HG03159 (cell line): ENCODE measurements around the gene PRKCB.
"Not testable (repeated sequence)": the region's sequence is repeated elsewhere in the genome, so short reads cannot be mapped to it uniquely, and the experiment has no call there.

ENCODE experiments used
- ATAC-seq: cut with Tn5 transposase; IDR thresholded peaks from one replicate; pipeline ENCODE4 v1.9.1; 2021; ENCODE audit warnings: mild to moderate bottlenecking, moderate library complexity; ENCODE audit not compliant: unreplicated experiment

PRKCB gene

DNA sequence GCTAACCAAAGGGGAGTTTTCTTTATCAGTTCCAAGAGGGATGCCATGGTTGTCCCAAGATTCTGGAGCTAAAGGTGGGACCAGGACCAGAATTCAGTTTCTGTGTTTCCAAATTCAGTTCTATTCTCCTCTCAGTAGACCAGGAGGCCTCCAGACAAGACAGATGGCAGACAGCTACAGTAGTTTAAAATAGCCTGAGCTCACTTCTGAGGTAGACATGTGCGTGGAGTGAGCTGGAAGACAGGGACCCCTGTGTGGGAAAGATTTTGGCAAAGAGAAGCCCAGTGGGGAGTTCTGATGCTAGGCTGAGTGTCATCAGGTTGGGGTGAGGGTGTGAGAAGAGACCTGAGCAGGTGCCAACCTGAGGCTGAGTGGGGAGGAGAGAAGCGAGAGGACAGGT, 95.4 kb downstream of the PRKCB start:
- no peak for ATAC-seq

DNA sequence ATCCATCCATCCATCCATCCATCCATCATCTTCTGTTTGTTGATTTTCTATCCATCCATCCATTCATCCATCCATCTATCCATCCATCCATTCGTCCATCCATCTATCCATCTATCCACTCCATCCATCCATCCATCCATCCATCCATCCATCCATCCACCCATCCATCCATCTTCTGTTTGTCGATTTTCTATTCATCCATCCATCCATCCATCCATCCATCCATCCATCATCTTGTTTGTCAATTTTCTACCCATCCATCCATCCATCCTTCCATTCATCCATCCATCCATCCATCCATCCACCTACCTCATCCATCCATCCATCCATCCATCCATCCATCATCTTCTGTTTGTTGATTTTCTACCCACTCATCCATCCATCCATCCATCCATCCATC, 97.9 kb downstream of the PRKCB start:
- ATAC-seq: not testable (repeated sequence)

DNA sequence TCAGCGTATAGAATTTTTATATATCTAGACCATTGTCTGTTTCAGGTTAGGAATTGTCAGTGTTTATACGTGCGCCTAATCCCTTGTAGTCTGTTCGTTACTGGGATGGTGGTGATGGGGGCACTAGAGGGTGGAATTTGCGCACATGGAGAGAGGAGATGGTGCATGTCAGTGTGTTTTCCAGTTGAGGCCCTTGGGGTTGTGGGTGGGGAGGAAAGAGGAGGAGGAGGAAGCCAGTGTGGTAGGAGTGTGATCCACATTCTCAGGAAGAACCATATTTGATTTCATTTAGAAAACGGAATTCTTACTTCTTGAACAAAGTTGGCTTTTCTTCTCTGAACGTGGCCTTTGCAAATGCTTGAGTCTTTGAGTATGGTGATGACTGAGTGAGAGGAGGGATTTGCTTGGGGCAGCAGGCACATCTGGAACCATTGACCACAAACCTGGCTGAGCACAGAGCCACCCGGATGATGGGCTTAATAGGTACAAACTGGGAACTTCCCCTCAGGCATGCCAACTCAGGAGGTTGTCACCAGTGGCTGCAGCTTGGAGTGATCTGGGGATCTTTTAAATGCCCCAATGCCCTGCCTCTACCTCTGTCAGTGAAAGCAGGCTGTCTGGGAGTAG, 98.9 kb downstream of the PRKCB start:
- ATAC-seq: no peak

DNA sequence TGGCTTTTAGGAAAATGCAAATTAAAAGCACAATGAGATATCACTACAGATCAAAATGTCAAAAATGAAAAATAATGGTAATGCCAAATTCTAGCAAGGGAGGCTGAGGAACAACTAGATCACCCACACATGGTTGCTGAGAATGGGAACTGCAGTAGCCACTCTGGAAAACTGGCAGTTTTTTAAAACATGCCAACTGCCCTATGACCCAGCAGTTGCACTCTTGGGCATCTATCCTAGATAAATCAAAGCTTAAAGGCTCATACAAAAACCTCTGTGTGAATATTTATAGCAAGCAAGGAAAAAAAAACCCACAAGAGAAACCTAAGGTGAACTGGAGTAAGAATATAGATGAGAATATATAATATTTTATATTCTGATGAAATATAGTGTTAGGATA, 104.3 kb downstream of the PRKCB start:
- no peak for ATAC-seq

DNA sequence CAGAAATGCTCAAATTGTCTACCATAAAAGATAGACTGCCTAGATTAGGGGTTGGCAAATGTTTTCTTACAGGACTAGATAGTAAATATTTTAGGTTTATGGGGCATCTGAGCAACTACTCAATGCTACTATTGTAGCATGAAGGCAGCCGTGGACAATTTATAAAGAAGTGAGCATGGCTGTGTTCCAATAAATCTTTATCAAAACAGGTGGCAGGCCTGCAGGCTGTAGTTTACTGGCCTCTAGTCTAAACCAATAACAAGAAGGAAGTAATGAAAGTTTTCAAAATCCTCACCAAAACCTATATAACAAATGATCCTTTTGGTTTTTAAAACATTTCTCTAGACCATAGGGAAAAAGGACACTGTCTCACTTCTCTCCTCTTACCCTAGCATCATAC, 105.2 kb downstream of the PRKCB start:
- ATAC-seq: no peak

DNA sequence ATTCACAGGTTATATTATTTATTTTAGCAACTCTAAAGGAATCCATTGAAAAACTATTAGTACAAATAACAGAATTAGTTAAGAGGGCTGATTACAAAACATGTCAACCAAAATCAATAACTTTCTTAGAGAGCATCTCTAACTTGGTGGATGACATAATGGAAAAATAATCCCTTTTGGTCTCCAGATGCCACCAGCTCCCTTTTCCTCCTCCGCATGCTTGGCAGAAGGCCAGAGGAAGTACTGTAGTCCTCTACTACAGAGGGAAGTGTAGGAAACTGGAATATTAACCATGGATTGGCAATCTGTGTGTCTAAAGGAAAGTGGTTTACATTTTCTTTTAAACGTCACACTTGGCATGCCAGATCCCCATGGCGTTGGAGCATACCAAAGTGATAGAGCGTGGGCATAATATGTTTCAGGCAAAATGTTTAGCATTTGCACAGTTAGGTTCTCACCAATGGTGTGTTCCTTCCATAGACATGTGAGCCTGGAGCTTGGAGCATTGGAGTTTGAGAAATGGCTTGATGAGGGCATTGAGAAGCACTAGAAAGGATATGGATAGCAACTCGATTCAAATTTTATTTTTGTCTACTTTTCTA, 106.3 kb downstream of the PRKCB start:
- no peak for ATAC-seq

DNA sequence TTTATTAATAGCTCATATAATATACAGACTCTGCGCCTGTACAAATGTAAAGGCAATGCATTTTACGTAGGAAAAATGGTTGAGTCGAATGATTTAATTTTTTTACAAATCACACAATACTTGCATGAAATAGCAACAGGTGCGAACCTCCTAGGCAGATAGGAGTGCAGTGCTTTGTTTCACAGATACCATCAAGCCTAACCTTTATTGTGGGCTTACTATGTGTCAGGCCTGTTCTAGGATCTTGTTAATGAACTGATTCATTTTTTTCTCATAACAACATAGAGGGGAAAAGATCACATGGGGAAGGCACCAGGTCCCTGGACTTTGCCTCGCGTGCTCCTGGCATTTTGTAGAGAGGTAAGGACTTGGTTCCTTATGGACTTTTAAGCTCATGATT, 107.8 kb downstream of the PRKCB start:
- ATAC-seq: no peak

DNA sequence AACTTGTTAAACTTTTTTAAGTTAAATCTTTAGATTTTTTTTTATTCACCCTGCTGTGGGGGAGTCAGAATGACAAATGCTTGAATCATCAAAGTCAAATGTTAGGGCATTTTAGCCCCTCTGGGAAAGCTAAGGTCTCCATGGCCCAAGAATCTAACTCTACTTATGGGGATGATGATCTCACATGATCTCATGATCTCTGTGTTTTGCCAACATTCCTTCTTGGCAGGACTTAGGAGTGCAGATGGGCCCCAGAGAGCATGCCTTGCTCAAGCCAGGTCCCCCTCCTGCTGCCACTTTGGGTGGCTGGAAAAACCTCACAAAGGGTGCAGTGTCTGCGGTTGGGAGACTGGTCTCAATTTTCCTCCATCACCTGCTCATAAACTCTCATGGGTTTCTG, 108.6 kb downstream of the PRKCB start:
- ATAC-seq: no peak

DNA sequence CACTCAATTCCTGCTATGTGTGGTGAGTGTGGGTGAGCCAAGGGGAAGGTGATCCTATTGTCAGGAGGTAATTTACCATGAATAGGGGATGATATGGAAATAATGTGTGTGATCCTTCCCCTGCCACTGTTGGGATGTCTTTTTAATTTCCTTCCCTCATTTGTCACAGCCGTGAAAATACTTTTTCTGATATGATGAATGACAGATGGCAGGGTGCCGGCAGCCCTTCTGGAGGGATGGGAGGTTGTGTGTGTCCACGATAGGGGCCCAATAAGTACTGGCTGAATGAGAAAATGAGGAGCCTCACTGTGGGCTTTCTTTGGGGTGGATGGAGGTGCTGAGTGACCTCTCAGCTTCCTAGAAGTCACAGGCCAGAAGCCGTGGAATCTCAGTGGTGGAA, 109.5 kb downstream of the PRKCB start:
- ATAC-seq: no peak

DNA sequence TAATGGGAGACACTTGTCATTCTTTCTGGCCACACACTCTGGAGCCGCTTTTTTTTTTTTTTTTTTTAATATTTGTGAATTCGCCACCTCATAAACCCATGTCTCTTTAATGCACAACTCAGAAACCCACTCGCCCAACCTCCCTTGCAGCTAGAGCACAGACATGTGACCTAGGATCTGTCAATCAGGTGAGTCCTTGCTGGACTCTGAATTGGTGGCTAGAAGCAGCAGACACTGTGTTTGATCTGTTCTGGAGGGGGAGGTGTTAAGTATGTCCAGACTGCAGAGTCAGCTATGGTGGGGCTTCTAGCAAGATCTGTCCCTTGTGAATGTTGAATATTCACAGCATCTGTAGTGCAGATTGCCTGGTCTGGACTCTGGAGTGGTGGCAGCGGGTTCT, 112.1 kb downstream of the PRKCB start:
- ATAC-seq: no peak

DNA sequence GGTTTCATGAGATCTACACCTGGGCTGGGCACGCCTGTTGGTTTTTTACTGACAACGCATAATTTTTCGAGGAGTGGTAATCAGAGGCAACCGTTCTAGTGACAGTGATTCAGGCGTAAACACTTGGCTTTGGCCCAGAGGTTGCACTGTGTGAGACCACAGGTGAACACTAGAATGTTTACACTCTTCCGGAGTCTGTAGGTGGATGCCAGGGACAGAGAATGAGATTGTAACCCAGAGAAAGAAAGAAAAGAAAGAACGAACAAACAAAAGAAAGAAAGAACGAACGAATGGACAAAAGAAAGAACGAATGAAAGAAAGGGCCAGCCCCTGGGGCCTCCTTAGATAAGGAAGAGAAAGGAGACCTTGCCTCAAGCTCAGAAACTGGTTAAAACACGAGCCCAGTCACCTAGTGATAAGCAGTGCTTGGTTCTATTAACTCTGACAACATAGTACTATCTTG, 113.2 kb downstream of the PRKCB start:
- ATAC-seq: no peak

DNA sequence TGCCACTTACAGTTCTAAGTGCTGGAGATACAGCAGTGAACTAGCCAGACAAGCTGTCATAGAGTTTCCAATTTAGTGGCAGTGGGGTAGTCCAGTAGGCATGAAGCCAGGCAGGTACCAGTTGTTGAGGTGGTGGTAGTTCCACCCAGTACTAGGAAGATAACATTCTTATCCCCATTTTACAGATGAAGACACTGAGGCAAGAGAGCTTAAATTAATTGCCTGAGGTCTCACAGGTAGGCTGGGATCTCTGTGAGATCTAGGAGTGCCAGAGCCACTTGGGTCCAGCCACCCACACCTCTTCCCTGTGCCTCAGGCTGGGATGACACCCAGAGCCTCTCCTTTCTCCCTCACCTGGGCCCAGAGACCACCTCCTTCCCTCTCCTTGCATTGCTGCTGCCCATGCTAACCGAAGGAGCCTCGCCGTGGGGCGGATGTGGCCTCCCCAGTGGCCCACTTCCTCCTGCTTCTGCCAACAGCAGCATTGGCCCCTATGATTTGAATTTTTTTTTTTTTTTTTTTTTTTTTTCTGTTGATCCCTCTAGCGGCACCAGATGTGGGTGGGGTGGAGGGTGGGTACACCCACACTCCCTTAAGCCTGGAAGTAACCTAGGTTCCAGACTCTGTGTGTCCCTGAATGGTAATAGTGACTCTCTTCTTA, 114.0 kb downstream of the PRKCB start:
- no peak for ATAC-seq

DNA sequence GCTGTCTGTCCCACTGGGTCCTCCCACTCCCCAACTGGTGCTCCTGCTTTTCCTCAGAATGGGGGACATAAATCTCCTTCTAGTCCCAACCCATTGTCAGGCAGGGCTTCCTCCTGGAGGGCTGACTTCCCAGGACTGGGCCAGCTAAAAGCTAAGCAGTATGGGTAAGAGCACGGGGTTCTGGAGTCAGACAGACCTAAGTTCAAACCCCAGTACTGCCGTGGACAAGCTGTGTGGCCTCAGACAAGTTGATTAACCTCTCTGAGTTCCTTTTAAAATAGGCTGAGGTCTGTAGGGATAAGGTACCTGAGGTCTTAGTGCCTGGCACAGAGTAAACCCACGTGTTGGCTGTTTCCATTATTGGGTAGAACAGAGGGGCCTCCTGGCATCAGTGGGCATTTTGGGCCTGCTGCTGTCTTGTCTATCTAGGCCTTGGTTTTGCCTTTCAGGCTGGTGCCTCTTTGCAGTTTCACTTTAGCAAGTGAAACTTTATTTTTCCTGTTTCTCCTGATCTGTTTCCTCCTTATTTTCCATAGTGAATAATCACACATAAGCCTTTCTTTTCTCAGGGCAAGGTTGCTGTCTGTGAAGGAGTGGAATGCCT, 114.6 kb downstream of the PRKCB start:
- ATAC-seq: no peak

DNA sequence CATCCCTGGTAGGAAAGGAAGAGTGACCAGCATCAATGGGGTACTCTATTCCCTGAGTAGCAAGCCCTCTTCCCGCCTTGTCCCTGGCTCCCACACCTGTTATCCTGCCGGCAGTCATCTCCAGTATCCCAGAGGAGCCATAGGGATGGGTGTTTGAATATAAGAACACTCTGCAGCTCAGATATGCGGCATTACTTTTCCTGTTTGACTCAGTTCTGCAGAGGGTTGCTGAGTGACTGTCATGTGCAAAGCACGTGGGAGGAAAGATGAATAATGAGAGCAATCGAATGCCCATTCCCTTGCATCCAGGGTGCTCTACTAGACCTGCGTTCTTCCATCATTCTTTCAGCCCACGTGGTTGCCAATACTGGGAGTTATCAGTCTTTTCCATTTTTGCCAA, 115.1 kb downstream of the PRKCB start:
- no peak for ATAC-seq

DNA sequence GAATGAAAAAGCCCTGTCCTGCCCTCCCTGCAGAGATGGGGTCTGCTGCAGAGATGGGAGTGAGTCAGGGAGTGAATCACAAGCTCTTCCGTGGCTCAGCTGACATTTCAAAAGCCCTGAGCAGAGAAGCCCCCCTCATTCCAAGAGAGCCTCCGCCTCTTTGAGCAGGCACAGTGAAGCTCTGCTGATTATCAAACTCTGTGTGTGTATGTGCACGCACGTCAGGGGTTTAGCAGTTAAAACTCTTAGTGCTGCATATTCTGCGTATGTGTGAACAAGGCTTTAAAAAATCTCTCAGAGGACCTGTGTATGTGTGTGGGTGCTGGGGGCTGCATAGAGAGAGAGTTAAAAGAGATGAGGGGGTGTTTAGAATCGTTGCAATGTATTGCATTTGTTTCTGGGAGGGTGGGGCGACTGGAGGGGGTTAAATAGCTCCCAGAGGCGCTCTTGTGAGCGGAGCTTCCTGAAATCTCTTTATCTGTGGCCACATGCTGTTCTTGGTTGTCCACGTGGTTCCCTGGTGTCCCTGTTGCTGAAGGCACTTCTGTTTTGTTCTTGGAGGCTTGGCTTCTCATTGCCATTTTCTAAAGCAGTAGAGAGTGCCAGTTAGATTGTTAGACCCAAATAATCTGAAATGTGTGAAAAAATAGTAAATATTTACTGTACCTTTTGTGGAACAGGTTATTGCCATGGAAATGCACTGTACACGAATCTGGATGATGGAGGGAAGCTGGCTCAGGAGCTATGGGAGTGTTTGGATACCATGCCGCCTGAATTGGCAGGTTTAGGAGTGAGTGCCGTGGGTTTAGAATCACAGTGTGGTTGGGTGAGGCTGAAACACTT, 116.6 kb downstream of the PRKCB start:
- no peak for ATAC-seq

DNA sequence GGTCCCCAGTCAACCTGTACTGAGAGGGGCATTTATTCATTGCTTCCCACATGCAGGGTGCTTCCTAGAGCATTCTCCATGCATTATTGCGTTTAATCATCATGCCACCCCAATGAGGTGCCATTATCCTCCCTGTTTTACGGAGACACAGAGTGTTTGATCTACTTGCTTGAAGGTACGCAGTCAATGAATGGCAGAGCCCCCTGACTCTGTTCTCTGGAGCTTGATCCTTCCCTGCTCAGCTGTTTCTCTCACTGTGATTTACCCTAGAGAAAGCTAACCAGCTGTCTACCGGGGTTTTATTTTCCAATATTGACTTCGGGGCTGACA, 117.2 kb downstream of the PRKCB start:
- no peak for ATAC-seq

DNA sequence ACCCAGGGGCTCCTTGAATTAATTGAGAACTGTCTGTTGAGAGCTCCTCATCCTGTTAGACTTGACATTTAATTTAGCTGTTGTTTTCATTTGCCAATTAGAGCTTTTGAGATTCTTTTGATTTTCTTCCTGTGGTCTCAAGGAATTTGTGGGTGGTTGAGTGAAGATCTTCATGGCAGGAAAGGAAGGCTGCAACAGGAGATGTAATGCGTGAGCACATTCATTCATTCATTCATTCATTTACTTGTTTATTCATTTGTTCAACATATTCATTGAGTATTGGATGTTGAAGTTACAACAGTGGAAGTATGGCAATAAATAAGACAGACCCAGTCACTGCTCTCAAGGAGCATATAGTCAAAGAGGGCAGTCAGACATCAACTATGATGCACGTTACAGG, 117.7 kb downstream of the PRKCB start:
- no peak for ATAC-seq

DNA sequence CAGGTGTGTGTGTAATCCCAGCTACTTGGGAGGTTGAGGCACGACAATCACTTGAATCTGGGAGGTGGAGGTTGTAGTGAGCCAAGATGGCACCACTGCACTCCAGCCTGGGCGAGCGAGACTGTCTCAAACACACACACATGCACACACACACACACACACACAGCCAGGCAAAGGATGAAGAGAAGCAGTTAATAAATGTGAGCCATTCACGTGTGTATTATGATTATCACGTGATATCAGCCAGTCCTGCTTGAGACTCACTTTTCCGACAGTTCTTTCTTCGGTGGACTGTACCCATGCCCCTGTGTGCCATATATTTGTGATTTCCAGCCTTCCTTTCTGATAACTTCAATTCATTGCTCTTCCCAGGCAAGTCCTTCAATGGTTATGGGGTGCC, 119.3 kb downstream of the PRKCB start:
- ATAC-seq: no peak

DNA sequence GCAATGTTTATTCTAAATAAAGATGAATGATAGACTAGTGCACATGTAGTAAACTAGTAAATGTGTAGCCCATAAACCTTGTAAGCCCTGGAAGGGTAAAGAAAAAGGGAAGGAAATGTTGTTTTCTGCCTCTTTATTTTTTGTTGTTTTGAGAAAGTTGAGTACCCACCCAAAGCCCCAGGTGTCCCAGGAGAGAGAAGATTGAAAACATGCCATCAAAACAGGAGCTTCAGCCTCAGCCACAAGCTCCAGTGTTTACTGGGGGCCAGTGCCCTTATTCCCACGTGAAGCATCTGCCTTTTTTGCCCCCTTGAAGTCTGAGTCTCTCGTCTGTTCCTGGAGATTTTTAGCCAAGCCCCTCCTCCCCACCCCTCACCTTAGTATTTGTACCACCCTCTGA, 121.5 kb downstream of the PRKCB start:
- no peak for ATAC-seq

DNA sequence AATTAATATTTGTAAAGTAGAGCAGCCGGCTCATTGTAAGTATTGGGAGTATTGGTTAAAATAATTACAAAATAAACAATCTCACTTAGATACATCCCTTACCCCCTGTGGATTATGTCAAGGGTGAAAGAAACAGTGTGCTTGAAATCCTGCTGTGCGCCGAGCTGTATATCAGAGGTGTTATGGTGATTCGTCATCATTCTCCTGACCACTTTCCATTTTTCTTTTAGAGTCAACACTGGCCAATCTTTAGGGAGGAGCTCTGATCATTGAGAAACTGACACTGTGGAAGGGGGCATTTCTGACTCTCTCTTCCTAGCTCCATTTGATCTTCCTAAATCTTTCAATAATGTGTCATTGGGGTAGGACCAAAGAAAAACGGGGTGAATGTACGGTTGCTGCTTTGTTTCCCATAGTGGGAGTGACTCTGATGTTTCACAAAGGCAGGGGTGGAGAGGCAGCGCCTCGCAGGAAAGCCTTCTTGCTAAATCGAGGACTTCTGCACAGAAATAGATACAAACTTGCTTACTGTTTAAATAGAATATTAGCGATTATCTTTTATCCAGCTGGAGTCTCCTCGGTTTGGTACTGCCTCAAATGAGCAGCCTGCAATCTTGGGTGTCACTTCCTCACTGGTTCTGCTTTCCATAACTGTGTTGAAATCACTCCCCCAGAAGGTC, 123.4 kb downstream of the PRKCB start:
- peak; percentile 65 for ATAC-seq

DNA sequence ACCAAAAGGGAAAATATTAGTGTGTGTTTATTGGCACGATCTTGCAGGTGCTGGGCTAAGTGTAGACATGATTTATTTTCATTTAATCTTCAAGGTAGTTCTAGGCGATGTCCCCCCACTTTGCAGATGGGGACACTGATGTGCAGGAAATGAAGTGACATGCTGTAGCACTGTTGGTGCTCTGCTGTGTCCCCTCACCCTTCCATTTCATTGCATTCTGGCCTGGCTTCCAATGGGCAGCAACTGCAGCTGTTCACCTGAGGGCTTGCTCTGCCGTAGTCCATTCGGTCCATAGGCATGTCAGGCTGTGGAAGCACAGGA, 123.9 kb downstream of the PRKCB start:
- no peak for ATAC-seq
